ENCODE results near the gene PFN3. TPM values are rescaled to one million over a fixed set of nuclear protein-coding genes. Genes with fewer than 3 reads are reported as not detected.
"Not testable (repeated sequence)": the region's sequence is repeated elsewhere in the genome, so short reads cannot be mapped to it uniquely, and the experiment has no call there.

Gene PFN3
- total and polyA plus RNA-seq, 2 of the 4 experiments (the other 2 are of a cell fraction), result not detected

- H2BK15ac ChIP-seq (ENCODE audit: low read depth, low read length); BruUV-seq (replicated peaks); in situ Hi-C loops (cut with MboI; ENCODE audit: low sequenced_read_pairs); H3K79me1 ChIP-seq (ENCODE audit: low read depth in 1 of 2, low read length in 2 of 2); H3K14ac ChIP-seq (replicated peaks; ENCODE audit: low read depth, low read length); H3K4me2 ChIP-seq (ENCODE audit: low read depth, low read length); H3K9me1 ChIP-seq (ENCODE audit: insufficient read depth, low read length); H3K4me1 ChIP-seq (ENCODE audit: control insufficient read depth, insufficient read depth, low read length); H3K18ac ChIP-seq (ENCODE audit: low read depth, low read length); H3K9ac ChIP-seq (ENCODE audit: low read depth, low read length); H3K23ac ChIP-seq (ENCODE audit: low read depth, low read length); intact Hi-C loops (cut with micrococcal nuclease); H2AK5ac ChIP-seq (ENCODE audit: low read depth, low read length); H4K20me1 ChIP-seq (ENCODE audit: insufficient read depth, low read length); H4K5ac ChIP-seq (ENCODE audit: low read depth, low read length); H2AK9ac ChIP-seq (replicated peaks; ENCODE audit: low read depth, low read length, poor library complexity); H3K27me3 ChIP-seq (ENCODE audit: control insufficient read depth, insufficient read depth, low read length); H2BK20ac ChIP-seq (ENCODE audit: low read depth, low read length); dilution Hi-C loops (cut with HindIII; ENCODE audit: low sequenced_read_pairs, unreplicated experiment); H3K4me3 ChIP-seq (ENCODE audit: insufficient read depth, low read depth, low read length); H3K4ac ChIP-seq (ENCODE audit: low read depth, low read length); POLR2A ChIA-PET (ENCODE audit: unreplicated experiment); H3K27ac ChIP-seq (ENCODE audit: insufficient read depth, low read length); ATAC-seq (ENCODE audit: low read depth); H3K9me3 ChIP-seq (ENCODE audit: control insufficient read depth, insufficient read depth, low read length); H3K36me3 ChIP-seq (ENCODE audit: control insufficient read depth, insufficient read depth, low read length); H2BK5ac ChIP-seq (ENCODE audit: low read depth, low read length, poor library complexity, severe bottlenecking); DNase-seq; H2AFZ ChIP-seq (replicated peaks; ENCODE audit: low read length, poor library complexity); H4K91ac ChIP-seq (ENCODE audit: insufficient read depth, low read depth, low read length); H2BK120ac ChIP-seq (ENCODE audit: low read depth, low read length); H4K8ac ChIP-seq (ENCODE audit: low read depth in 2 of 2, low read length in 2 of 2); H3K56ac ChIP-seq (ENCODE audit: extremely low read depth, insufficient read depth, low read length): not testable (repeated sequence)
- CTCF ChIA-PET, result interaction anchor here (0.6 kb wide), 1 partner anchor 9 kb away, joined by 4 read pairs; no protein-coding TSS in a partner anchor
- WGBS, 2 experiments (ENCODE audit: extremely low coverage in 2 of 2, insufficient read length in 1 of 2), result no CpG with 5 or more reads among the region's 5 CpGs
Measured at GRCh38 chr5:177375516-177375915, 24.9 kb downstream of the PFN3 start.

Measured in IMR-90 (cell line).